Spleen (tissue), 13 donors: ENCODE results near the gene SLC39A13. TPM values are rescaled to one million over a fixed set of nuclear protein-coding genes. Genes with fewer than 3 reads are reported as not detected.

Source experiments
- DNase-seq: peaks from one replicate; pipeline ENCODE4 v3.0.0-alpha.2; 2020
- H3K27ac ChIP-seq, 8 donors: fragments of 200-600 bp; sonication (generic) in 7 of 8; 1 replicate in 4 of 8; 2 replicates in 4 of 8; pipeline versions ENCODE4 v1.5.0 to v1.8.0; 2016 to 2021; ENCODE audit warnings: inconsistent platforms in 4 of 8, mild to moderate bottlenecking in 4 of 8, moderate library complexity in 1 of 8
- H3K27me3 ChIP-seq, 7 donors: fragments of 200-600 bp; sonication (generic) in 6 of 7; replicated peaks in 1 of 7; 1 replicate in 4 of 7; 2 replicates in 3 of 7; pipeline versions ENCODE4 v1.5.0 to v1.8.0; 2016 to 2021; ENCODE audit warnings: inconsistent platforms in 3 of 7, mild to moderate bottlenecking in 1 of 7
- H3K36me3 ChIP-seq, 6 donors: fragments of 200-600 bp; sonication (generic) in 5 of 6; 1 replicate in 4 of 6; 2 replicates in 2 of 6; pipeline versions ENCODE4 v1.5.0 to v1.8.0; 2016 to 2021; ENCODE audit warnings: inconsistent platforms in 2 of 6
- H3K4me1 ChIP-seq, 6 donors: fragments of 200-600 bp; sonication (generic) in 5 of 6; 1 replicate in 3 of 6; 2 replicates in 3 of 6; pipeline versions ENCODE4 v1.5.0 to v1.8.0; 2016 to 2021; ENCODE audit warnings: inconsistent platforms in 3 of 6
- H3K4me3 ChIP-seq, 8 donors: fragments of 200-600 bp; sonication (generic) in 7 of 8; 1 replicate in 4 of 8; 2 replicates in 4 of 8; pipeline versions ENCODE4 v1.5.0 to v1.8.0; 2016 to 2021; ENCODE audit warnings: inconsistent platforms in 4 of 8, mild to moderate bottlenecking in 4 of 8, moderate library complexity in 2 of 8
- H3K9me3 ChIP-seq, 8 donors: fragments of 200-600 bp; sonication (generic) in 7 of 8; 1 replicate in 4 of 8; 2 replicates in 4 of 8; pipeline versions ENCODE4 v1.5.0 to v1.8.0; 2016 to 2021; ENCODE audit warnings: inconsistent platforms in 4 of 8
- CTCF ChIP-seq, 11 experiments: fragments of 200-600 bp in 7 of 11; fragments of 450-650 bp in 4 of 11; sonication (generic) in 4 of 11; IDR thresholded peaks in 8 of 11; conservative IDR thresholded peaks in 3 of 11; 1 replicate in 7 of 11; 2 replicates in 4 of 11; pipeline versions ENCODE4 v1.4.0 to v1.8.0; 2016 to 2021; ENCODE audit warnings: antibody characterized with exemption in 11 of 11, inconsistent platforms in 4 of 11, mild to moderate bottlenecking in 1 of 11
- POLR2A ChIP-seq, 3 donors: fragments of 450-650 bp; IDR thresholded peaks; one replicate each; pipeline ENCODE4 v1.5.1; 2017; ENCODE audit warnings: antibody characterized with exemption in 3 of 3, mild to moderate bottlenecking in 1 of 3
- POLR2AphosphoS5 ChIP-seq, 3 donors: sonication (generic); formaldehyde crosslinking; IDR thresholded peaks; one replicate each; pipeline ENCODE4 v1.5.1; 2017; ENCODE audit warnings: antibody characterized with exemption in 3 of 3
- WGBS, 5 donors: extraction: QIAGEN DNeasy Blood & Tissue Kit in 3 of 5; methylation state at CpG; one replicate each; pipeline versions ENCODE4 v1.1.5 to v1.1.7; 2013 to 2018; 5-methylcytosine and 5-hydroxymethylcytosine counted together
- intact Hi-C: fragments of 100-400 bp; cut with DNase I; formaldehyde crosslinking; loops from one replicate; pipeline ENCODE4 v1.15.0; 2023; ENCODE audit warnings: low total_unique reads
- long read RNA-seq, 2 donors: transcript quantifications; one replicate each; lab custom pipeline, GENCODE V29; 2026
- polyA plus RNA-seq, 3 donors: library from polyadenylated mRNA; stranded (reverse); fragments of 200-250 nt; gene quantifications; one replicate each; pipeline ENCODE4 v1.2.1, GENCODE V29; 2013
- total RNA-seq, 7 donors: library from RNA; depleted of rRNA in 3 of 7; stranded (reverse); fragments of >200 nt in 3 of 7; fragmentation: NEBNext Ultra II Directional in 4 of 7; extraction: Animal tissue kit (Norgen Biotek cat#: 25700) in 4 of 7; gene quantifications; one replicate each; pipeline versions ENCODE4 v1.1.0 to v1.2.1, GENCODE V29; 2016 to 2021
- donor health status: healthy with polysubstance abuse.
- donor health status: DM: no; HTN: no; CAD: no; lungs with moderate emphysema.
- donor health status: DM: no; HTN: no; CAD: no.
- donor health status: Bipolar disorder and iron deficiency.
- donor health status: healthy.
- donor health status: DM: no; HTN: no; CAD: no.
- donor health status: DM: yes; HTN: yes; CAD: no.

The SLC39A13 gene
- 10 to 100 TPM; 26.3 to 48.4 (median 43.2) TPM for total RNA-seq
- 10 to 100 TPM; 21.7 to 40.2 (median 26.0) TPM for polyA plus RNA-seq
- long read RNA-seq, donor 1, partial matches to known transcripts, result 0 of 10 reads
- long read RNA-seq, donor 1, other reads (novel, unspliced or antisense), result 8 of 10 reads
- long read RNA-seq, donor 2, result 0 reads

GRCh38 chr11:47407746-47408590, at the start of gene SLC39A13:
Gene SLC39A13, plus strand, starts transcription at chr11:47408590. Its CDS starts 1,505 bp downstream, at chr11:47410095.
- peak; percentile 99 for DNase-seq
- intact Hi-C loops, result no loop called here
- H3K9me3 ChIP-seq, result no peaks in the 10 kb centered on the region
- no peaks in the 10 kb centered on the region for H3K27me3 ChIP-seq
- peaks cover 20 to 72% (median 47%) of the 10 kb centered on the region in 6 donors for H3K4me1 ChIP-seq
- TF ChIP-seq POLR2A (IDR thresholded peaks at IDR 0.05), result peak; percentile 29 to 68 (median 56)
- peak; percentile 95 for TF ChIP-seq POLR2AphosphoS5 (IDR thresholded peaks at IDR 0.05)
- TF ChIP-seq CTCF (IDR thresholded peaks at IDR 0.05 in 8 of 11, conservative IDR thresholded peaks at IDR 0.05 in 3 of 11), result peak; percentile 88 to 99 (median 95)
- peak within 1 kb of the TSS; percentile 88 to 96 (median 94) for H3K27ac ChIP-seq
- H3K4me3 ChIP-seq, result peak within 1 kb of the TSS; percentile 48 to 84 (median 55)
- H3K36me3 ChIP-seq, result peaks cover 0 to 28% (median 3%) of the 10 kb centered on the region in 6 donors
- WGBS, 5 donors, result 1 to 10% (median 2%) methylated on average over 7 to 70 of the region's 70 CpGs

GRCh38 chr11:47358731-47359051, 49.7 kb upstream of the SLC39A13 start:
- 81 to 92% (median 86%) methylated on average over 9 to 14 of the region's 14 CpGs for WGBS, 5 donors
- no peaks in the 10 kb centered on the region for H3K9me3 ChIP-seq
- H3K27ac ChIP-seq, result peak overlapping the region in 3 of 8 donors; percentile 14 to 70 (median 36)
- peaks cover 0 to 58% (median 32%) of the 10 kb centered on the region in 6 donors for H3K4me1 ChIP-seq
- TF ChIP-seq POLR2AphosphoS5 (IDR thresholded peaks at IDR 0.05) (peak in 1 of 3 donors; percentile 64), CTCF (IDR thresholded peaks at IDR 0.05 in 8 of 11, conservative IDR thresholded peaks at IDR 0.05 in 3 of 11) (no peak), POLR2A (IDR thresholded peaks at IDR 0.05) (no peak)
- peak; percentile 61 for DNase-seq
- intact Hi-C loops, result no loop called here
- H3K36me3 ChIP-seq, result peaks cover 0 to 89% (median 17%) of the 10 kb centered on the region in 6 donors
- no peaks in the 10 kb centered on the region for H3K27me3 ChIP-seq
- no peak overlapping the region for H3K4me3 ChIP-seq

GRCh38 chr11:47359162-47359561, 49.2 kb upstream of the SLC39A13 start:
- Histone ChIP-seq H3K9me3 (no peaks in the 10 kb centered on the region), H3K27me3 (no peaks in the 10 kb centered on the region), H3K36me3 (peaks cover 0 to 89% (median 17%) of the 10 kb centered on the region in 6 donors), H3K27ac (peak overlapping the region in 3 of 8 donors; percentile 14 to 70 (median 56)), H3K4me1 (peaks cover 0 to 62% (median 32%) of the 10 kb centered on the region in 6 donors), H3K4me3 (peak overlapping the region in 2 of 8 donors; percentile 2 to 32)
- 64 to 86% (median 67%) methylated on average over 7 of the region's 7 CpGs for WGBS, 5 donors
- intact Hi-C loops, result no loop called here
- TF ChIP-seq CTCF (IDR thresholded peaks at IDR 0.05 in 8 of 11, conservative IDR thresholded peaks at IDR 0.05 in 3 of 11) (no peak), POLR2AphosphoS5 (IDR thresholded peaks at IDR 0.05) (no peak), POLR2A (IDR thresholded peaks at IDR 0.05) (no peak)
- DNase-seq, result peak; percentile 64

GRCh38 chr11:47359586-47359985, 48.8 kb upstream of the SLC39A13 start:
- 25 to 48% (median 29%) methylated on average over 17 of the region's 17 CpGs for WGBS, 5 donors
- peak overlapping the region in 3 of 8 donors; percentile 14 to 70 (median 56) for H3K27ac ChIP-seq

More at GRCh38 chr11:47359586-47359985, 48.8 kb upstream of the SLC39A13 start:
- H3K4me1 ChIP-seq, result peaks cover 0 to 65% (median 32%) of the 10 kb centered on the region in 6 donors
- no peaks in the 10 kb centered on the region for H3K27me3 ChIP-seq
- H3K36me3 ChIP-seq, result peaks cover 0 to 89% (median 17%) of the 10 kb centered on the region in 6 donors
- peak; percentile 85 for DNase-seq
- intact Hi-C loops, result no loop called here
- no peak for TF ChIP-seq POLR2A (IDR thresholded peaks at IDR 0.05)
- no peak for TF ChIP-seq CTCF (IDR thresholded peaks at IDR 0.05 in 8 of 11, conservative IDR thresholded peaks at IDR 0.05 in 3 of 11)
- peak; percentile 34 to 78 (median 36) for TF ChIP-seq POLR2AphosphoS5 (IDR thresholded peaks at IDR 0.05)
- peak overlapping the region in 2 of 8 donors; percentile 2 to 32 for H3K4me3 ChIP-seq
- no peaks in the 10 kb centered on the region for H3K9me3 ChIP-seq
